Superior temporal gyrus (tissue), 1 donor: ENCODE results near the gene COX8C.
A peak's percentile ranks its signal among the peaks of the same experiment; 100 is the strongest.

Source experiments
- DNase-seq: peaks from one replicate; pipeline ENCODE4 v3.0.0-alpha.2; 2016; ENCODE audit errors: extremely low spot score

The COX8C gene

GRCh38 chr14:93346926-93347721 lies at the start of gene COX8C:
Gene COX8C, plus strand, starts transcription at chr14:93347182. Its CDS starts 87 bp downstream, at chr14:93347269.
- no peak for DNase-seq

- DNase-seq: no peak
Observed at GRCh38 chr14:93299416-93299815, 47.6 kb upstream of the COX8C start.

GRCh38 chr14:93299866-93300265 lies 47.1 kb upstream of the COX8C start:
- no peak for DNase-seq

- DNase-seq: no peak
Observed at GRCh38 chr14:93301821-93302447, 45.0 kb upstream of the COX8C start.

- no peak for DNase-seq
Observed at GRCh38 chr14:93302688-93303581, 44.0 kb upstream of the COX8C start.

GRCh38 chr14:93303659-93304058 lies 43.3 kb upstream of the COX8C start:
- peak; percentile 54 for DNase-seq

- DNase-seq: no peak
Observed at GRCh38 chr14:93304771-93305170, 42.2 kb upstream of the COX8C start.

GRCh38 chr14:93305725-93306418 lies 41.1 kb upstream of the COX8C start:
- DNase-seq: no peak

- DNase-seq: no peak
Observed at GRCh38 chr14:93306812-93307211, 40.2 kb upstream of the COX8C start.

- DNase-seq: no peak
Observed at GRCh38 chr14:93308686-93309345, 38.2 kb upstream of the COX8C start.

GRCh38 chr14:93309427-93309966 lies 37.5 kb upstream of the COX8C start:
- DNase-seq: no peak

GRCh38 chr14:93311082-93311481 lies 35.9 kb upstream of the COX8C start:
- no peak for DNase-seq

GRCh38 chr14:93315575-93315974 lies 31.4 kb upstream of the COX8C start:
- no peak for DNase-seq

GRCh38 chr14:93316716-93317115 lies 30.3 kb upstream of the COX8C start:
- DNase-seq: no peak

- DNase-seq: no peak
Observed at GRCh38 chr14:93317210-93317874, 29.6 kb upstream of the COX8C start.

- DNase-seq: no peak
Observed at GRCh38 chr14:93317875-93318807, 28.8 kb upstream of the COX8C start.

GRCh38 chr14:93318927-93319326 lies 28.1 kb upstream of the COX8C start:
- no peak for DNase-seq

GRCh38 chr14:93319494-93319893 lies 27.5 kb upstream of the COX8C start:
- no peak for DNase-seq

GRCh38 chr14:93319958-93320357 lies 27.0 kb upstream of the COX8C start:
- DNase-seq: no peak
